LNCaP clone FGC (cell line): ENCODE measurements around the gene SUPV3L1.

Experiments
- DNase-seq: peaks from one replicate; pipeline ENCODE4 v3.0.0-alpha.2; 2011; ENCODE audit warnings: low read depth
- H3K4me3 ChIP-seq: 2 replicates; pipeline ENCODE4 v1.5.1; 2011; ENCODE audit warnings: mild to moderate bottlenecking, low read depth, low read length, control low read depth
- TF ChIP-seq, protein P1 (sequence below): IDR thresholded peaks from 2 replicates; pipeline ENCODE4 v1.5.1; 2012; ENCODE audit warnings: mild to moderate bottlenecking; ENCODE audit not compliant: control insufficient read depth, insufficient read depth; ENCODE audit errors: extremely low read depth

The SUPV3L1 gene

DNA sequence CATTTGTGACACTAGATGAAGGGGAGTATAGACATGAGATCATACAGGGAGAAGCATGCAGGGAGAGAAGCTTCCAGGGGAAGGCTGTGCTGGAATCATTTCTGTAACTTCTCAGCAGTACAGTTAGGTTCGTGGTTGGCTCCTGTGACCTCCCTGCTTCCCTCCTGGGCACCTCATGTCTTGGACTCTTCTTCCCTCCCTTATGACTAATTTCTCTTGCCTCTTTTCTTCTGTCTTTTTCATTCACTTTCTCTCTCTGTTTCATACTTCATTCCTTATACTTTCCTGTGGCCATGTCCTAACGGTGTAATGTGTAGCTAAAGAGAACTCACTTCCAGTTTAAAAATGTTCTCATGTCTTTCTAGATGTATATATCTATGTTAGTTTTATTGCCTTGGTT lies 21.0 kb downstream of the SUPV3L1 start:
- no peak overlapping the region for H3K4me3 ChIP-seq
- TF ChIP-seq, protein P1, sequence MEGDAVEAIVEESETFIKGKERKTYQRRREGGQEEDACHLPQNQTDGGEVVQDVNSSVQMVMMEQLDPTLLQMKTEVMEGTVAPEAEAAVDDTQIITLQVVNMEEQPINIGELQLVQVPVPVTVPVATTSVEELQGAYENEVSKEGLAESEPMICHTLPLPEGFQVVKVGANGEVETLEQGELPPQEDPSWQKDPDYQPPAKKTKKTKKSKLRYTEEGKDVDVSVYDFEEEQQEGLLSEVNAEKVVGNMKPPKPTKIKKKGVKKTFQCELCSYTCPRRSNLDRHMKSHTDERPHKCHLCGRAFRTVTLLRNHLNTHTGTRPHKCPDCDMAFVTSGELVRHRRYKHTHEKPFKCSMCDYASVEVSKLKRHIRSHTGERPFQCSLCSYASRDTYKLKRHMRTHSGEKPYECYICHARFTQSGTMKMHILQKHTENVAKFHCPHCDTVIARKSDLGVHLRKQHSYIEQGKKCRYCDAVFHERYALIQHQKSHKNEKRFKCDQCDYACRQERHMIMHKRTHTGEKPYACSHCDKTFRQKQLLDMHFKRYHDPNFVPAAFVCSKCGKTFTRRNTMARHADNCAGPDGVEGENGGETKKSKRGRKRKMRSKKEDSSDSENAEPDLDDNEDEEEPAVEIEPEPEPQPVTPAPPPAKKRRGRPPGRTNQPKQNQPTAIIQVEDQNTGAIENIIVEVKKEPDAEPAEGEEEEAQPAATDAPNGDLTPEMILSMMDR: no peak
- DNase-seq: no peak

GRCh38 chr10:69202332-69202731 lies 22.3 kb downstream of the SUPV3L1 start:
- TF ChIP-seq, protein P1: no peak
- no peak for DNase-seq
- H3K4me3 ChIP-seq: no peak overlapping the region

GRCh38 chr10:69208761-69209160 lies 28.7 kb downstream of the SUPV3L1 start:
- TF ChIP-seq, protein P1: no peak
- no peak for DNase-seq
- H3K4me3 ChIP-seq: no peak overlapping the region

GRCh38 chr10:69209787-69210484 lies 29.9 kb downstream of the SUPV3L1 start:
- TF ChIP-seq, protein P1: no peak
- no peak for DNase-seq

DNA sequence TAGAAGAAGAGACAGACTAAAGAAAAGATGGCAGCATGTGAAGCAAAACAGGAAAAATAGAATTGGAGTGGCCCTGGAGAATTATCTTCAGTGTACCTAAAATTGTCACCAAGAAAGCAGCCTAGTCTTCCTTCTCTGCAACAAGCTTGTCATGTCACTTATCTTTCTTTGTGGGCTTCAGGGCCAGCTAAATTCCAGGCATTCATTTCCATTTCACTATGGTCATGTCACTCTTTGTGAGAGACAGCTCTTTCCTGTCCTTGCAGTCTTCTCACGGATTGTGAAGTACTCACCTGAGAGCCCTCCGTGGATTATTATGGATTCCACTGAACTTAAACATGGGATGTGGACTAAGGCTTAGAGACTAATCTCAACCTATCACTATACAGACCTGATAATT lies 31.1 kb downstream of the SUPV3L1 start:
- DNase-seq: no peak
- no peak overlapping the region for H3K4me3 ChIP-seq
- TF ChIP-seq, protein P1: no peak

More at GRCh38 chr10:69209787-69210484, 29.9 kb downstream of the SUPV3L1 start:
- H3K4me3 ChIP-seq: no peak overlapping the region

DNA sequence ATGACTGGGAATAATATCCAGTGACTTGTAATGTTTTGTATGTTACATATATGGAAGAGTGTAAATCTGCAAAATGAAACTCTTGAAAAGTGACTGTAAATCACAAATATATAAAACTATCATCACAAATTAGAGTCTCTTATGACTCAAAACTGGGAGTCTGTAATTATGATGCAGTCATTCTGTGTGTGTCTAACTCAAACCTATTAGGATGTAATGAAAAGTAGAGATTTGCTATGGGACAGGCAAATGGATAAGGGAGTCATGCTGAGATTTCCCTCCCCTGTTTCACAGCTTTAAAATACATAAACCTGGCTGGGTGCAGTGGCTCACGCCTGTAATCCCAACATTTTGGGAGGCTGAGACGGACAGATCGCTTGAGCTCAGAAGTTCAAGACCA lies 31.5 kb downstream of the SUPV3L1 start:
- DNase-seq: no peak
- H3K4me3 ChIP-seq: no peak overlapping the region
- TF ChIP-seq, protein P1: no peak
